GM20000 (cell line): ENCODE data around the gene UTF1.

Source experiments
- DNase-seq: peaks from one replicate; pipeline ENCODE4 v3.0.0; 2012; ENCODE audit warnings: low spot score
- TF ChIP-seq, protein P1 (sequence below): IDR thresholded peaks from 2 replicates; pipeline ENCODE4 v1.5.1; 2012; ENCODE audit warnings: mild to moderate bottlenecking, control low read depth; ENCODE audit errors: extremely low read depth, missing control alignments

UTF1 gene

GRCh38 chr10:133207041-133207600 is 22.9 kb upstream of the UTF1 start:
- TF ChIP-seq, protein P1, sequence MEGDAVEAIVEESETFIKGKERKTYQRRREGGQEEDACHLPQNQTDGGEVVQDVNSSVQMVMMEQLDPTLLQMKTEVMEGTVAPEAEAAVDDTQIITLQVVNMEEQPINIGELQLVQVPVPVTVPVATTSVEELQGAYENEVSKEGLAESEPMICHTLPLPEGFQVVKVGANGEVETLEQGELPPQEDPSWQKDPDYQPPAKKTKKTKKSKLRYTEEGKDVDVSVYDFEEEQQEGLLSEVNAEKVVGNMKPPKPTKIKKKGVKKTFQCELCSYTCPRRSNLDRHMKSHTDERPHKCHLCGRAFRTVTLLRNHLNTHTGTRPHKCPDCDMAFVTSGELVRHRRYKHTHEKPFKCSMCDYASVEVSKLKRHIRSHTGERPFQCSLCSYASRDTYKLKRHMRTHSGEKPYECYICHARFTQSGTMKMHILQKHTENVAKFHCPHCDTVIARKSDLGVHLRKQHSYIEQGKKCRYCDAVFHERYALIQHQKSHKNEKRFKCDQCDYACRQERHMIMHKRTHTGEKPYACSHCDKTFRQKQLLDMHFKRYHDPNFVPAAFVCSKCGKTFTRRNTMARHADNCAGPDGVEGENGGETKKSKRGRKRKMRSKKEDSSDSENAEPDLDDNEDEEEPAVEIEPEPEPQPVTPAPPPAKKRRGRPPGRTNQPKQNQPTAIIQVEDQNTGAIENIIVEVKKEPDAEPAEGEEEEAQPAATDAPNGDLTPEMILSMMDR = no peak
- no peak for DNase-seq

GRCh38 chr10:133207627-133208026 is 22.4 kb upstream of the UTF1 start:
- DNase-seq = no peak
- TF ChIP-seq, protein P1 = no peak

GRCh38 chr10:133208466-133208865 is 21.6 kb upstream of the UTF1 start:
- TF ChIP-seq, protein P1 = no peak
- no peak for DNase-seq

- TF ChIP-seq, protein P1 = no peak
These were observed 20.9 kb upstream of the UTF1 start for GRCh38 chr10:133209117-133209516.

DNA sequence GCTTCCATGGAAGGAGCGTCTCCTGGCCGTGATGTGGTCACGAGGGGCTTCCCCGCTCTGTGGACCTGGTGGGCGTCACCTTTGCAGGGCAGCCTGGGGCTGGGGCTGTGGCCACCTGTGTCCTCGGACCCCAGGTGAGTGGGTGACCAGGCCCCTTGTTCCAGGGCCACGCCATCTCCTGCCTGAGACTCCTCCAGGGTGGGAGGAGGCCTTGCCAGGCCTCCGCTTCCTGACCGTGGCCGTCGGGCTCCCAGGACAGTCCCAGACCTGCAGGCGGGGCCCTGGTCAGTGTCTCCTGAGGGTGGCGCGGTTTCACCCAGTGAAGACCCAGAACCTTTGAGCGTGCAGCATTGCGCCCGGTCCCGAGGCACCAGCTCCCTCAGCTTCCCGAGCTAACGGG is 20.4 kb upstream of the UTF1 start:
- DNase-seq = no peak
- TF ChIP-seq, protein P1 = no peak

More at GRCh38 chr10:133209117-133209516, 20.9 kb upstream of the UTF1 start:
- no peak for DNase-seq

GRCh38 chr10:133210398-133211140 is 19.4 kb upstream of the UTF1 start:
- DNase-seq = no peak

More at GRCh38 chr10:133210398-133211140, 19.4 kb upstream of the UTF1 start:
- TF ChIP-seq, protein P1 = no peak
